HG03378 (cell line): Measurements from ENCODE around the gene DZIP1L.
"Not testable (repeated sequence)": the region's sequence is repeated elsewhere in the genome, so short reads cannot be mapped to it uniquely, and the experiment has no call there.

Source experiments
- ATAC-seq: cut with Tn5 transposase; IDR thresholded peaks from one replicate; pipeline ENCODE4 v1.9.1; 2021; ENCODE audit warnings: mild to moderate bottlenecking, moderate library complexity; ENCODE audit not compliant: unreplicated experiment

Gene DZIP1L

GRCh38 chr3:138114988-138115971, at the start of gene DZIP1L:
Gene DZIP1L, minus strand, starts transcription at chr3:138115608. Its CDS starts 11,637 bp downstream, at chr3:138103971.
- peak; percentile 58 for ATAC-seq

- no peak for ATAC-seq
Measured at GRCh38 chr3:138165061-138165460, 49.7 kb upstream of the DZIP1L start.

- ATAC-seq = no peak
Measured at GRCh38 chr3:138157743-138158142, 42.3 kb upstream of the DZIP1L start.

GRCh38 chr3:138154534-138154933, 39.1 kb upstream of the DZIP1L start:
- no peak for ATAC-seq

- no peak for ATAC-seq
Measured at GRCh38 chr3:138148503-138148902, 33.1 kb upstream of the DZIP1L start.

GRCh38 chr3:138142181-138142580, 26.8 kb upstream of the DZIP1L start:
- not testable (repeated sequence) for ATAC-seq

- no peak for ATAC-seq
Measured at GRCh38 chr3:138140940-138141339, 25.5 kb upstream of the DZIP1L start.

GRCh38 chr3:138139691-138140090, 24.3 kb upstream of the DZIP1L start:
- ATAC-seq = no peak

GRCh38 chr3:138137861-138138260, 22.5 kb upstream of the DZIP1L start:
- ATAC-seq = no peak

GRCh38 chr3:138136201-138136600, 20.8 kb upstream of the DZIP1L start:
- ATAC-seq = no peak

GRCh38 chr3:138135833-138136194, 20.4 kb upstream of the DZIP1L start:
- no peak for ATAC-seq

- ATAC-seq = no peak
Measured at GRCh38 chr3:138135146-138135832, 19.9 kb upstream of the DZIP1L start.

- no peak for ATAC-seq
Measured at GRCh38 chr3:138132239-138132638, 16.8 kb upstream of the DZIP1L start, which contains the start of gene A4GNT. Gene A4GNT, minus strand, starts transcription at chr3:138132390. Its CDS starts 1,134 bp downstream, at chr3:138131256.

- no peak for ATAC-seq
Measured at GRCh38 chr3:138127636-138128365, 12.4 kb upstream of the DZIP1L start.

- no peak for ATAC-seq
Measured at GRCh38 chr3:138125548-138126221, 10.3 kb upstream of the DZIP1L start.

GRCh38 chr3:138124706-138125355, 9.4 kb upstream of the DZIP1L start:
- no peak for ATAC-seq

- no peak for ATAC-seq
Measured at GRCh38 chr3:138124188-138124587, 8.8 kb upstream of the DZIP1L start.

- no peak for ATAC-seq
Measured at GRCh38 chr3:138119423-138119766, 4.0 kb upstream of the DZIP1L start.

GRCh38 chr3:138118612-138119422, 3.4 kb upstream of the DZIP1L start:
- peak; percentile 80 for ATAC-seq
